ENCODE results near the gene DGKH.
"Not testable (repeated sequence)": the region's sequence is repeated elsewhere in the genome, so short reads cannot be mapped to it uniquely, and the experiment has no call there.

Gene DGKH

GRCh38 chr13:42071672-42072419 is 23.4 kb downstream of the DGKH start:
- no peak for DNase-seq (ENCODE audit: low spot score)

GRCh38 chr13:42073683-42074082 is 25.2 kb downstream of the DGKH start:
- no peak for DNase-seq (ENCODE audit: low spot score)

- no peak for DNase-seq (ENCODE audit: low spot score)
Observed at GRCh38 chr13:42075517-42075916, 27.1 kb downstream of the DGKH start.

GRCh38 chr13:42076309-42076713 is 27.9 kb downstream of the DGKH start:
- DNase-seq (ENCODE audit: low spot score), result no peak

GRCh38 chr13:42078128-42078808 is 29.8 kb downstream of the DGKH start:
- peak; percentile 20 for DNase-seq (ENCODE audit: low spot score)

- no peak for DNase-seq (ENCODE audit: low spot score)
Observed at GRCh38 chr13:42083138-42083770, 34.8 kb downstream of the DGKH start.

- DNase-seq (ENCODE audit: low spot score), result no peak
Observed at GRCh38 chr13:42084722-42085121, 36.3 kb downstream of the DGKH start.

- DNase-seq (ENCODE audit: low spot score), result no peak
Observed at GRCh38 chr13:42086582-42086981, 38.1 kb downstream of the DGKH start.

GRCh38 chr13:42094516-42095040 is 46.1 kb downstream of the DGKH start:
- DNase-seq (ENCODE audit: low spot score), result no peak

GRCh38 chr13:42096222-42096621 is 47.8 kb downstream of the DGKH start:
- DNase-seq (ENCODE audit: low spot score), result not testable (repeated sequence)

- no peak for DNase-seq (ENCODE audit: low spot score)
Observed at GRCh38 chr13:42099962-42100675, 51.7 kb downstream of the DGKH start.

- no peak for DNase-seq (ENCODE audit: low spot score)
Observed at GRCh38 chr13:42100960-42101359, 52.5 kb downstream of the DGKH start.

- DNase-seq (ENCODE audit: low spot score), result no peak
Observed at GRCh38 chr13:42101821-42102585, 53.6 kb downstream of the DGKH start.

GRCh38 chr13:42102961-42103865 is 54.8 kb downstream of the DGKH start:
- no peak for DNase-seq (ENCODE audit: low spot score)

GRCh38 chr13:42106998-42107397 is 58.5 kb downstream of the DGKH start:
- no peak for DNase-seq (ENCODE audit: low spot score)

- no peak for DNase-seq (ENCODE audit: low spot score)
Observed at GRCh38 chr13:42107421-42107820, 59.0 kb downstream of the DGKH start.

- DNase-seq (ENCODE audit: low spot score), result no peak
Observed at GRCh38 chr13:42108217-42108616, 59.8 kb downstream of the DGKH start.

GRCh38 chr13:42109957-42110356 is 61.5 kb downstream of the DGKH start:
- DNase-seq (ENCODE audit: low spot score), result no peak

GRCh38 chr13:42110410-42111155 is 62.1 kb downstream of the DGKH start:
- DNase-seq (ENCODE audit: low spot score), result peak; percentile 71

- no peak for DNase-seq (ENCODE audit: low spot score)
Observed at GRCh38 chr13:42112864-42113263, 64.4 kb downstream of the DGKH start.
